Measurements from ENCODE around the gene NXF1. TPM values are rescaled to one million over a fixed set of nuclear protein-coding genes. Genes with fewer than 3 reads are reported as not detected.
"Not testable (repeated sequence)": the region's sequence is repeated elsewhere in the genome, so short reads cannot be mapped to it uniquely, and the experiment has no call there.

Gene NXF1
- total RNA-seq (2014; rRNA removed; shearing (Covaris generic)) = 27.4 and 46.3 TPM in 2 replicates
- 30.6 and 33.5 TPM in 2 replicates for polyA plus RNA-seq (2015; cell fraction: cytosol; rRNA removed)
- 94.4 and 99.5 TPM in 2 replicates for polyA plus RNA-seq (2015; cell fraction: nucleus; rRNA removed)

- peak; percentile 90 for DNase-seq (ENCODE audit: low read depth)
These were observed at the start of gene NXF1 for GRCh38 chr11:62805076-62805892. TSS of gene NXF1 (minus strand) at chr11:62805440. CDS start at chr11:62805356, 84 bp downstream.

- no peak for DNase-seq (ENCODE audit: low read depth)
These were observed 49.0 kb upstream of the NXF1 start for GRCh38 chr11:62854013-62854824.

- DNase-seq (ENCODE audit: low read depth) = no peak
These were observed 48.2 kb upstream of the NXF1 start for GRCh38 chr11:62853279-62853965.

GRCh38 chr11:62852523-62853188 is 47.4 kb upstream of the NXF1 start:
- no peak for DNase-seq (ENCODE audit: low read depth)

GRCh38 chr11:62851807-62852522 is 46.7 kb upstream of the NXF1 start:
- DNase-seq (ENCODE audit: low read depth) = no peak

- peak; percentile 84 for DNase-seq (ENCODE audit: low read depth)
These were observed 45.9 kb upstream of the NXF1 start for GRCh38 chr11:62850911-62851806.

GRCh38 chr11:62847767-62848314 is 42.6 kb upstream of the NXF1 start:
- no peak for DNase-seq (ENCODE audit: low read depth)

- DNase-seq (ENCODE audit: low read depth) = no peak
These were observed 40.9 kb upstream of the NXF1 start for GRCh38 chr11:62846177-62846576.

- no peak for DNase-seq (ENCODE audit: low read depth)
These were observed 38.9 kb upstream of the NXF1 start for GRCh38 chr11:62844154-62844553.

GRCh38 chr11:62843466-62843865 is 38.2 kb upstream of the NXF1 start:
- no peak for DNase-seq (ENCODE audit: low read depth)

GRCh38 chr11:62842891-62843290 is 37.7 kb upstream of the NXF1 start:
- DNase-seq (ENCODE audit: low read depth) = not testable (repeated sequence)

- no peak for DNase-seq (ENCODE audit: low read depth)
These were observed 37.0 kb upstream of the NXF1 start for GRCh38 chr11:62842171-62842741.

GRCh38 chr11:62841361-62842170 is 36.3 kb upstream of the NXF1 start:
- DNase-seq (ENCODE audit: low read depth) = peak; percentile 100

GRCh38 chr11:62840721-62841360 is 35.6 kb upstream of the NXF1 start:
- not testable (repeated sequence) for DNase-seq (ENCODE audit: low read depth)

GRCh38 chr11:62839050-62839945 is 34.1 kb upstream of the NXF1 start, which contains the start of gene WDR74:
TSS of gene WDR74 (minus strand) at chr11:62839590. CDS start at chr11:62839570, 20 bp downstream.
- peak; percentile 89 for DNase-seq (ENCODE audit: low read depth)

GRCh38 chr11:62835336-62835735 is 30.1 kb upstream of the NXF1 start:
- no peak for DNase-seq (ENCODE audit: low read depth)

Measured in HT1080 (cell line).